ENCODE measurements around the gene TNFRSF13B.
"Not testable (repeated sequence)": the region's sequence is repeated elsewhere in the genome, so short reads cannot be mapped to it uniquely, and the experiment has no call there.

TNFRSF13B gene

DNA sequence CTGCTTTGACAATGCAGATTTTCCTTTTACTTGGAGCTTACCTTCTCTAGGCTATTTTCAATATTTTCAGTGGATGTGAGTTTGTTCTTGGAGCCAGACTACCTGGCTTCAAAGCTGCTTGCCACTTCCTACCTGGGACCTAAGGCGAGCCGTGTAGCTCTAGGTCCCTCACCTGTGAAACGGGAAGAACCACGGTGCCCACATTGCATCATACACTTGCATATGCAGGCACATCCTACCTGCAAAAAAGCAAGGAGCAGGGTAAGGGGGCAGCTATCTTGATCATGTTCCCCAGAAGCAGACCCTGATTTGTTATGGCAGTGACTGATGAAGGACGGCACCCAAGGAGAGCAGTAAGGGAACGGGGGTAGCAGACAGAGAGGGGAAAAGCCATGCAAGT, 43.3 kb upstream of the TNFRSF13B start:
- Histone ChIP-seq H3K27ac (no peak overlapping the region), H2AFZ (ENCODE audit: low read depth) (no peak overlapping the region), H3K9ac (no peak overlapping the region), H4K20me1 (ENCODE audit: insufficient read depth) (no peaks in the 10 kb centered on the region), H3K36me3 (ENCODE audit: insufficient read depth) (no peaks in the 10 kb centered on the region), H3K27me3 (ENCODE audit: insufficient read depth, low read depth) (no peaks in the 10 kb centered on the region), H3K4me3 (IDR thresholded peaks at IDR 0.05; ENCODE audit: insufficient read depth, low read depth, low read length) (no peak overlapping the region), H3K4me1 (ENCODE audit: low read depth, poor library complexity, severe bottlenecking) (no peaks in the 10 kb centered on the region), H3K4me2 (no peak overlapping the region), H3K79me2 (ENCODE audit: insufficient read depth, low read depth) (no peaks in the 10 kb centered on the region)
- TF ChIP-seq, protein P1, sequence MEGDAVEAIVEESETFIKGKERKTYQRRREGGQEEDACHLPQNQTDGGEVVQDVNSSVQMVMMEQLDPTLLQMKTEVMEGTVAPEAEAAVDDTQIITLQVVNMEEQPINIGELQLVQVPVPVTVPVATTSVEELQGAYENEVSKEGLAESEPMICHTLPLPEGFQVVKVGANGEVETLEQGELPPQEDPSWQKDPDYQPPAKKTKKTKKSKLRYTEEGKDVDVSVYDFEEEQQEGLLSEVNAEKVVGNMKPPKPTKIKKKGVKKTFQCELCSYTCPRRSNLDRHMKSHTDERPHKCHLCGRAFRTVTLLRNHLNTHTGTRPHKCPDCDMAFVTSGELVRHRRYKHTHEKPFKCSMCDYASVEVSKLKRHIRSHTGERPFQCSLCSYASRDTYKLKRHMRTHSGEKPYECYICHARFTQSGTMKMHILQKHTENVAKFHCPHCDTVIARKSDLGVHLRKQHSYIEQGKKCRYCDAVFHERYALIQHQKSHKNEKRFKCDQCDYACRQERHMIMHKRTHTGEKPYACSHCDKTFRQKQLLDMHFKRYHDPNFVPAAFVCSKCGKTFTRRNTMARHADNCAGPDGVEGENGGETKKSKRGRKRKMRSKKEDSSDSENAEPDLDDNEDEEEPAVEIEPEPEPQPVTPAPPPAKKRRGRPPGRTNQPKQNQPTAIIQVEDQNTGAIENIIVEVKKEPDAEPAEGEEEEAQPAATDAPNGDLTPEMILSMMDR (conservative IDR thresholded peaks at IDR 0.05; ENCODE audit: low read depth, low read length) = no peak

DNA sequence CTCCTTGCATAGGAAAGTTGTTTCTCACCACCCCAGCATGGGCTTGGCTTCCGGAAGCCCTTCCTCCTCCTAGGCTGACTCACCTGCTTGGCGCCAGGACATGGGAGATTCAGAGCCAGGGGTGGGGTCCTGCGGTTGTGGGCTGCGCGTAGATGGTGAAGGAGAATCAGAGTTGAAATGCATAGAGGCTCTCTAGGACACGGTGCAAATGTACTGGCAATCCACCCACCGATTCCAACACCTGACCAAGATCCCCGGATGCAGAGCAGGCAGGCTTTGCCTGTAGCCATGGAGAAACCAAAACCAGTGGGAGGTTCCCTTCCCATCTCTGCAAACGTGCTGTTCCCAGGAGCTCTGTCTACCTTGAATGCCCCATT, 42.8 kb upstream of the TNFRSF13B start:
- not testable (repeated sequence) for H3K9ac ChIP-seq; H3K79me2 ChIP-seq (ENCODE audit: insufficient read depth, low read depth); H3K36me3 ChIP-seq (ENCODE audit: insufficient read depth); H3K27me3 ChIP-seq (ENCODE audit: insufficient read depth, low read depth); H3K4me3 ChIP-seq (IDR thresholded peaks at IDR 0.05; ENCODE audit: insufficient read depth, low read depth, low read length); H3K4me2 ChIP-seq; H2AFZ ChIP-seq (ENCODE audit: low read depth); H3K4me1 ChIP-seq (ENCODE audit: low read depth, poor library complexity, severe bottlenecking); H4K20me1 ChIP-seq (ENCODE audit: insufficient read depth); H3K27ac ChIP-seq

DNA sequence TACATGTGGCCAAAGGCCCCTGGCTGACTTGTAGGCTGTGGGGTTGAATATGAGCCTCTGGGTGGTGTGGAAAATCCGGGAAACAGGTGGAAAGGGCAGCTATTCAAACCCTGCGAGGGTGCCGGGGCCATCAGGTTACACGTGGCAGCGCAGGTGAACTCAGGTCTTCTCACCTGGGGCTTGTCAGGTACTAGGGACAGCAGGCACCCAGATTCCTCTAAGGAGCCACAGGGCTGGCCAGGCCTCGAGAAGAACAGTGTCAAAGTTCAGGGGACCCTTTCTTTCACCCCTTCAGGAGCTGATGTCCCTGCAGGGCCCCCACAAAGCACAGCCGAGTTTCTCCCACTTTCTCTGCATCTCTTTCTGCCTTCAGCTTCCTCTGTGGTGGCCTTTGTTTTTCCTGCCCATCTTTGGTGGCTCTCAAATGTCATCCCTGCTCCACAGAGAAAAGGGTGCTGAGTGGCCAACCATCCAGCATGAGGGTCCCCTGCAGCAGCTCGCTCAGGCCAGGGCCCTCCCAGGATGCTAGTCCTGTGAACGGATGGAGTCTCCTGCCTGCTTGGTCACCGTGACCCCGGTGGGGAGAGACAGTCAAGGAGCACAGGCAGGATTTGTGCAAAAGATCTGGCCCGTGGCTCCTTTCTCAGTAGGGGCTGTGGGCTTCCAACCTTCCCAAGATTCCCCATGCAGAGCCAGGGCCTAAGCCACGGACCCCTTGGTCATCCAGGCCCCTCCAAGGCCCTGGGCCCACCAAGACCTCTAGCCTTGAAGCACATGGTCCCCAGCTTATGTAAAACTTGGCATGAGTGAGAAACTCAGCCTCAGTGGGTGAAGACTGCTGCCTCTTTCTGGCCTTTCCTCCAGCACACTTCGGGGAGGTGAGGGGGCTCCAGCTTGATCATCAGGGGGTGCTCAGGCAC, 42.2 kb upstream of the TNFRSF13B start:
- H3K27me3 ChIP-seq (ENCODE audit: insufficient read depth, low read depth); H3K79me2 ChIP-seq (ENCODE audit: insufficient read depth, low read depth); H3K4me2 ChIP-seq; H3K27ac ChIP-seq; H3K9ac ChIP-seq; H3K4me1 ChIP-seq (ENCODE audit: low read depth, poor library complexity, severe bottlenecking); H3K36me3 ChIP-seq (ENCODE audit: insufficient read depth); H3K4me3 ChIP-seq (IDR thresholded peaks at IDR 0.05; ENCODE audit: insufficient read depth, low read depth, low read length); H4K20me1 ChIP-seq (ENCODE audit: insufficient read depth); H2AFZ ChIP-seq (ENCODE audit: low read depth): not testable (repeated sequence)

DNA sequence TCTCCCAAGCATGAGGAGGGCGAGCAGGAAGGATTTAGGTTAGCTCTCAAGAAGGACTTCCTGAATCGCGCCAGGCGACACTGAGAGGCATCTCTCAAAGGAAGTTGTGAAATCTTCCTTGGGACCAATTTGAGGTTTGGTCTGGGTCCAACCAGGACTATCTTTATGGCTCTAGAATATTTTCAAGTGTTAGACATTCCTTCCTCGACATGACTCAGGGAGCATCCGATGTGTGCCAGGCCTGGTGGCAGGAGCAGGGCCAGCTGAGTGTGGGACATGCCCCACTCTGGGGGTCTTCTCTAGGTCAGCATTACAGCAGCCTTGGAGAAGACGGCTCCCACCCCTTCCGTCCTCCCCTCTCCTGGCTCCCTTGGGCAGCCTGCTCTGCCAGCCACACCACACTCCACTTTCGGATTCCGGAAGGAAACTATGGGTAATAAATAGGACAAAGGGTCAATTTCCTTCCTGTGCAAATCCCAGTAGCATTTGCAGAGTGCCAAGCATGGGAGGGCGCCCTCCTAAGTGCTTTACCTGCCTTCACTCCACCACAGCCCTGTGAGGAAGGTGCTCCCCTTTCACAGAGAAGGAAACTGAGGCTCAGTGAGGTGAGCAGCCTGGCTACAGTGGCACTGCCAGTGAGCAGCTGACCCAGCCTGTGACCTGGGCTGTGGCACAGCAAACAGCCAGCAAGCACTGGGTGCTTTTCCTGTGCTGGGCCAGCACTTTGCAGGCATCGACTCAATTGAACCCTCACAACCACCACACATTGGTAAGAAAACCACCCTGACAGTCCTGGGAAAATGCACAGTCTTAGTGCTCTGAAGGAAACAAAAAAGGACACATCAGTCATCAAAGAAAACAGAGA, 39.4 kb upstream of the TNFRSF13B start:
- not testable (repeated sequence) for H3K27me3 ChIP-seq (ENCODE audit: insufficient read depth, low read depth); H3K4me2 ChIP-seq; H3K9ac ChIP-seq; H3K4me1 ChIP-seq (ENCODE audit: low read depth, poor library complexity, severe bottlenecking); H3K27ac ChIP-seq; H3K79me2 ChIP-seq (ENCODE audit: insufficient read depth, low read depth); H3K36me3 ChIP-seq (ENCODE audit: insufficient read depth); H2AFZ ChIP-seq (ENCODE audit: low read depth); H3K4me3 ChIP-seq (IDR thresholded peaks at IDR 0.05; ENCODE audit: insufficient read depth, low read depth, low read length); H4K20me1 ChIP-seq (ENCODE audit: insufficient read depth)

DNA sequence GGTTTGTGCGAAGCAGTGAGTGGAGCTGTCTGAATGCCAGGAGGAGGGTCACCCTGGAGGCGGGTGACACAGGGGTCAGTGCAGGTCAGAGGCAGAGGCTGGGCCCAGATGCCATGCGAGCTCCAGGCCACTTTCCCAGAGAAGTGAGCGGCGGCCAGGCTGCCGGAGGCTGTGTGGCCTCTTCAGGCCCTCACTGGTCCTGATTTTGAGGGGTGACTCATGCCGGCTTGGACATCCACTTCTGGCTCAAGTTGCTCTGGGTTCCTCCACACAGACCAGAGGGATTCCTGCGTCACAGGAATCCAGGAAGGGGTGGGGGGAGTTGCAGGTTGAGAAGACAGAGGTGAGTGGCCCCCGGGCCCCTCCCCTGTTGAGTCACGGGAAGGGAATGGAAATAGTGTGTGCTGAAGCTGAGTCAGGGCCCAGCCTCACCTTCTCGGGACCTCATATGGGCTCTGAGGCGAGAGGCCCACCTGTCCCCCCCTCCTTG, 38.7 kb upstream of the TNFRSF13B start:
- not testable (repeated sequence) for H3K4me1 ChIP-seq (ENCODE audit: low read depth, poor library complexity, severe bottlenecking)

DNA sequence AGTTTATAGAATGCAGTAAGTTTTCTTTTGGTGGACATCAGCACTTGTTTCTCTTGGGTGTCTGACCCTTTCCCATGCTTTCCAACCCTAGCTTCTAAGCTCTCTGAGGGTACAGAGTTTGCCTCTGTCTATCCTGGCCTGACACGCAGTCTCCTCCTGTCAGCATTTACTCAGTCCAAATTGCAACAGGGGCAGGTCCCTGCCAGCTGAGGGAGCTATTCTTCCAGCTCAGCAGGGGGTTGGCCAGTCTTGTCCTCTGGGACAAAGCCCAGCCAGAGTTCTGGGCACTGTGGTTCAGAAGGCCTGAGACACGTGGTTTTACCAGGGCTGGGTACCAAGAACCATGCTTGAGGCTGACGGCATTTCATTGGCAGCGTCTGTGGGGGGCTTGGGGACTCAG, 38.1 kb upstream of the TNFRSF13B start:
- H3K27ac ChIP-seq; H3K79me2 ChIP-seq (ENCODE audit: insufficient read depth, low read depth); H3K27me3 ChIP-seq (ENCODE audit: insufficient read depth, low read depth); H3K4me2 ChIP-seq; H3K9ac ChIP-seq; H3K36me3 ChIP-seq (ENCODE audit: insufficient read depth); H3K4me3 ChIP-seq (IDR thresholded peaks at IDR 0.05; ENCODE audit: insufficient read depth, low read depth, low read length); H4K20me1 ChIP-seq (ENCODE audit: insufficient read depth); H3K4me1 ChIP-seq (ENCODE audit: low read depth, poor library complexity, severe bottlenecking); H2AFZ ChIP-seq (ENCODE audit: low read depth): not testable (repeated sequence)

More for the DNA sequence above, 38.7 kb upstream of the TNFRSF13B start:
- not testable (repeated sequence) for H3K27ac ChIP-seq; H3K4me3 ChIP-seq (IDR thresholded peaks at IDR 0.05; ENCODE audit: insufficient read depth, low read depth, low read length); H2AFZ ChIP-seq (ENCODE audit: low read depth); H3K36me3 ChIP-seq (ENCODE audit: insufficient read depth); H3K4me2 ChIP-seq; H3K27me3 ChIP-seq (ENCODE audit: insufficient read depth, low read depth); H4K20me1 ChIP-seq (ENCODE audit: insufficient read depth); H3K79me2 ChIP-seq (ENCODE audit: insufficient read depth, low read depth); H3K9ac ChIP-seq

DNA sequence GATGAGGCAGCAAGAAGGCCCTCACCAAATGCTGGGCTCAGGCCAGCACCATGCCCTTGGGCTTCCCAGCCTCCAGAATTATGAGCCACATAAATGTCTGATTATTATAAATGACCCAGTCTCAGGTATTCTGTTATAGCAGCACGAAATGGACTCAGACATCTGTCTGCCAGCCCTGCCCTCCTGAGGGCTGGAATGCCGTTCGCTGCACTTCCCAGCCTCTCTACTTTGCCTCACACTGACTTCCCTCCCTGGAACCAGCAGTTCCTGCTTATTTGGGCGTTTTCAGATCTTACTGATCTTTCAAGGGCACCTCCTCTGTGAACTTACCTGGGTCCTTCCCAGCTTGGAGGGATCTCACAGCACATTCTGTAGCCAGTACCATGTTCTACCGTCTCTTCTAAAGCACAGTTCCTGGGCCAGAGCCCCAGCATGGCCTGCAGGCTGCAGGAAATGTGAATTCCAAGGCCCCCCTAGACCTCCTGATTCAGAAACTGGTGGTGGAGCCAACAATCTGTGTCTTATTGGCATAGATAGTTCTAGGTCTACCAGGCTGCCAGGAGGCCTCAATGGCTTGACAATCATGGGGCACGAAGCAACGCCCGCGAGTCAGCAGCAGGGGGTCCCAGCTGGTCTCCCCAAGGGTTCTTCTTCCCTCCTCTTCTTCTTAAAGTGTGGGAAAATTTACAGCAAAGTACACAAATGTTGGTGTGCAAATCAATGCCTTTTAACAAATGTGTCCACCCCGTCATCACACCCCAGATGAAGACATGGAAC, 36.9 kb upstream of the TNFRSF13B start:
- not testable (repeated sequence) for H3K36me3 ChIP-seq (ENCODE audit: insufficient read depth); H3K9ac ChIP-seq; H4K20me1 ChIP-seq (ENCODE audit: insufficient read depth); H3K27ac ChIP-seq; H3K27me3 ChIP-seq (ENCODE audit: insufficient read depth, low read depth); H3K79me2 ChIP-seq (ENCODE audit: insufficient read depth, low read depth); H2AFZ ChIP-seq (ENCODE audit: low read depth); H3K4me3 ChIP-seq (IDR thresholded peaks at IDR 0.05; ENCODE audit: insufficient read depth, low read depth, low read length); H3K4me1 ChIP-seq (ENCODE audit: low read depth, poor library complexity, severe bottlenecking); H3K4me2 ChIP-seq

DNA sequence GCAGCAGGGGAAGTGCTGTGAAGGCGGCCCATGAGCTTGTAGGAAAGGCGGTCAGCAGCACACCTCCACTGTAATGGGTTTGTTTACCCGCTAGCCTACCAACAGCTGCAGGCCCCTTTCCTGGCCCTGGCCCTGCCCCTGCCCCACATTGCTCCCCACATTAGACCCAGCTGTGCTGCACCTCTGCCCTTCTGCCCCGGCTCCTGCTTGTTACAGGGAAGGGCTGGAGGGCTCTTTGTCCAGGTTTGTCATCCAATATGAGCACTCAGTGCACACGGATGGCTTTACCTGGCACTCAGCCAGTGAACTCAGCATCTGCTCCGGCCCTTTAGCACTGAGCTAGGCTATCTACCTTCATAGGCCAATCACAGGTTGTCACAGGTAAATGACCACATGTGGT, 36.0 kb upstream of the TNFRSF13B start:
- not testable (repeated sequence) for H3K4me1 ChIP-seq (ENCODE audit: low read depth, poor library complexity, severe bottlenecking); H3K4me2 ChIP-seq; H4K20me1 ChIP-seq (ENCODE audit: insufficient read depth); H3K79me2 ChIP-seq (ENCODE audit: insufficient read depth, low read depth); H3K9ac ChIP-seq; H3K36me3 ChIP-seq (ENCODE audit: insufficient read depth); H3K4me3 ChIP-seq (IDR thresholded peaks at IDR 0.05; ENCODE audit: insufficient read depth, low read depth, low read length); H3K27me3 ChIP-seq (ENCODE audit: insufficient read depth, low read depth); H2AFZ ChIP-seq (ENCODE audit: low read depth); H3K27ac ChIP-seq
